H9 (cell line): ENCODE measurements around the gene SMIM23. TPM values are rescaled to one million over a fixed set of nuclear protein-coding genes. Genes with fewer than 3 reads are reported as not detected.

Experiments used
- DNase-seq: peaks from one replicate; pipeline ENCODE4 v3.0.0-alpha.2; 2017
- H2AFZ ChIP-seq: one replicate; pipeline ENCODE4 v1.6.1; 2013; ENCODE audit warnings: mild to moderate bottlenecking, low read length, control low read depth, moderate library complexity
- H2AK5ac ChIP-seq: 2 replicates; pipeline ENCODE4 v1.6.1; 2013; ENCODE audit warnings: low read length, control low read depth, mixed read lengths; ENCODE audit not compliant: insufficient read length
- H2BK120ac ChIP-seq: one replicate; pipeline ENCODE4 v1.6.1; 2013; ENCODE audit warnings: low read depth, mild to moderate bottlenecking, low read length, control low read depth, inconsistent platforms; ENCODE audit not compliant: poor library complexity, severe bottlenecking
- H2BK12ac ChIP-seq: 2 replicates; pipeline ENCODE4 v1.6.1; 2013; ENCODE audit warnings: low read length, control low read depth, mixed read lengths, low read depth; ENCODE audit not compliant: insufficient read length
- H2BK15ac ChIP-seq: 2 replicates; pipeline ENCODE4 v1.6.1; 2013; ENCODE audit warnings: low read depth, low read length, control low read depth
- H2BK20ac ChIP-seq: one replicate; pipeline ENCODE4 v1.6.1; 2013; ENCODE audit warnings: low read depth, mild to moderate bottlenecking, low read length, control low read depth, inconsistent platforms; ENCODE audit not compliant: poor library complexity, severe bottlenecking
- H2BK5ac ChIP-seq: 2 replicates; pipeline ENCODE4 v1.6.1; 2013; ENCODE audit warnings: low read length, control low read depth, mixed read lengths; ENCODE audit not compliant: insufficient read length
- H3K14ac ChIP-seq: 2 replicates; pipeline ENCODE4 v1.6.1; 2013; ENCODE audit warnings: low read length, control low read depth; ENCODE audit not compliant: insufficient read depth
- H3K18ac ChIP-seq: 2 replicates; pipeline ENCODE4 v1.6.1; 2013; ENCODE audit warnings: low read depth, mild to moderate bottlenecking, mixed read lengths, low read length, control low read depth; ENCODE audit not compliant: insufficient read length
- H3K23ac ChIP-seq: 2 replicates; pipeline ENCODE4 v1.6.1; 2013; ENCODE audit warnings: low read length, control low read depth, mixed read lengths, low read depth; ENCODE audit not compliant: insufficient read length
- H3K23me2 ChIP-seq: 2 replicates; pipeline ENCODE4 v1.6.1; 2013; ENCODE audit warnings: low read depth, mild to moderate bottlenecking, mixed read lengths, low read length, control low read depth; ENCODE audit not compliant: insufficient read length, poor library complexity, severe bottlenecking
- H3K27ac ChIP-seq: 2 replicates; pipeline ENCODE4 v1.5.1; 2013; ENCODE audit warnings: low read length, control low read depth, mixed read lengths, low read depth; ENCODE audit not compliant: insufficient read length
- H3K27me3 ChIP-seq: 2 replicates; pipeline ENCODE4 v1.6.1; 2013; ENCODE audit warnings: low read length, control low read depth, inconsistent platforms; ENCODE audit not compliant: insufficient read depth
- H3K4ac ChIP-seq: 2 replicates; pipeline ENCODE4 v1.6.1; 2013; ENCODE audit warnings: low read depth, mild to moderate bottlenecking, control low read depth, inconsistent platforms, low read length, moderate library complexity
- H3K4me1 ChIP-seq: 2 replicates; pipeline ENCODE4 v1.6.1; 2013; ENCODE audit warnings: low read length, control low read depth, inconsistent platforms; ENCODE audit not compliant: insufficient read depth
- H3K4me2 ChIP-seq: 2 replicates; pipeline ENCODE4 v1.6.1; 2013; ENCODE audit warnings: low read length, control low read depth, mixed read lengths; ENCODE audit not compliant: insufficient read length, insufficient read depth
- H3K56ac ChIP-seq: 2 replicates; pipeline ENCODE4 v1.6.1; 2013; ENCODE audit warnings: low read depth, mild to moderate bottlenecking, mixed read lengths, low read length, control low read depth; ENCODE audit not compliant: insufficient read length
- H3K79me1 ChIP-seq: 2 replicates; pipeline ENCODE4 v1.6.1; 2013; ENCODE audit warnings: low read depth, mild to moderate bottlenecking, moderate library complexity, low read length, control low read depth, inconsistent platforms; ENCODE audit not compliant: insufficient read depth, poor library complexity, severe bottlenecking
- H3K79me2 ChIP-seq: 2 replicates; pipeline ENCODE4 v1.6.1; 2013; ENCODE audit warnings: low read length, control low read depth, inconsistent platforms; ENCODE audit not compliant: insufficient read depth
- H3K9ac ChIP-seq: 2 replicates; pipeline ENCODE4 v1.6.1; 2013; ENCODE audit warnings: low read length, control low read depth, mixed read lengths; ENCODE audit not compliant: insufficient read length; ENCODE audit errors: extremely low read depth
- H3K9me3 ChIP-seq: one replicate; pipeline ENCODE4 v1.6.1; 2013; ENCODE audit warnings: low read depth, low read length, inconsistent platforms; ENCODE audit not compliant: control insufficient read depth
- H3T11ph ChIP-seq: one replicate; pipeline ENCODE4 v1.6.1; 2013; ENCODE audit warnings: mild to moderate bottlenecking, low read length, control low read depth, inconsistent platforms
- H4K20me1 ChIP-seq: one replicate; pipeline ENCODE4 v1.6.1; 2013; ENCODE audit not compliant: control insufficient read depth, insufficient read length, insufficient read depth
- H4K5ac ChIP-seq: 2 replicates; pipeline ENCODE4 v1.6.1; 2013; ENCODE audit warnings: low read depth, mild to moderate bottlenecking, mixed read lengths, low read length, control low read depth; ENCODE audit not compliant: insufficient read length
- H4K8ac ChIP-seq: replicated peaks from 2 replicates; pipeline ENCODE4 v1.6.1; 2013; ENCODE audit warnings: low read length, control low read depth, mixed read lengths, low read depth; ENCODE audit not compliant: insufficient read length
- H4K91ac ChIP-seq: 2 replicates; pipeline ENCODE4 v1.6.1; 2013; ENCODE audit warnings: low read depth, mild to moderate bottlenecking, moderate library complexity, mixed read lengths, low read length, control low read depth; ENCODE audit not compliant: insufficient read length
- H3K27ac Mint-ChIP-seq, 3 experiments: 2 replicates in 2 of 3; 3 replicates in 1 of 3; pipeline ENCODE4 v1.8.0; 2020 to 2021; ENCODE audit warnings: mixed read lengths in 3 of 3, mild to moderate bottlenecking in 1 of 3, moderate library complexity in 1 of 3
- H3K27me3 Mint-ChIP-seq: 2 replicates; pipeline ENCODE4 v1.8.0; 2021; ENCODE audit warnings: low read depth, mild to moderate bottlenecking, moderate library complexity, mixed read lengths
- H3K36me3 Mint-ChIP-seq, 3 experiments: 2 replicates in 2 of 3; 3 replicates in 1 of 3; pipeline ENCODE4 v1.8.0; 2020 to 2021; ENCODE audit warnings: low read depth in 3 of 3, mixed read lengths in 3 of 3; ENCODE audit not compliant: insufficient read depth in 1 of 3
- H3K4me1 Mint-ChIP-seq, 2 experiments: 2 replicates each; pipeline ENCODE4 v1.8.0; 2020; ENCODE audit warnings: mixed read lengths in 2 of 2
- H3K4me3 Mint-ChIP-seq, 2 experiments: 2 replicates in 1 of 2; 3 replicates in 1 of 2; pipeline ENCODE4 v1.8.0; 2020 to 2021; ENCODE audit warnings: mild to moderate bottlenecking in 2 of 2, mixed read lengths in 2 of 2, moderate library complexity in 1 of 2
- H3K9me3 Mint-ChIP-seq, 2 experiments: 2 replicates in 1 of 2; 3 replicates in 1 of 2; pipeline ENCODE4 v1.8.0; 2020; ENCODE audit warnings: mild to moderate bottlenecking in 2 of 2, mixed read lengths in 2 of 2, moderate library complexity in 1 of 2
- WGBS: extraction: QIAGEN DNeasy Blood & Tissue Kit; methylation state at CpG from one replicate; pipeline ENCODE4 v1.1.7; 2013; ENCODE audit warnings: missing lambda C conversion rate, low lambda C conversion rate, mixed read lengths; ENCODE audit not compliant: insufficient read length; ENCODE audit errors: extremely low coverage; 5-methylcytosine and 5-hydroxymethylcytosine counted together
- total RNA-seq: library from RNA; stranded (reverse); gene quantifications from 2 replicates; pipeline ENCODE4 v1.2.1, GENCODE V29; 2021
- TF ChIP-seq, protein P1 (sequence below): fragments of 200-600 bp; sonication (generic); conservative IDR thresholded peaks from 3 replicates; pipeline ENCODE4 v1.8.0; 2021; ENCODE audit warnings: antibody characterized with exemption, mild to moderate bottlenecking

Gene SMIM23
- total RNA-seq, 1 experiment from 2014 or later = not detected

DNA sequence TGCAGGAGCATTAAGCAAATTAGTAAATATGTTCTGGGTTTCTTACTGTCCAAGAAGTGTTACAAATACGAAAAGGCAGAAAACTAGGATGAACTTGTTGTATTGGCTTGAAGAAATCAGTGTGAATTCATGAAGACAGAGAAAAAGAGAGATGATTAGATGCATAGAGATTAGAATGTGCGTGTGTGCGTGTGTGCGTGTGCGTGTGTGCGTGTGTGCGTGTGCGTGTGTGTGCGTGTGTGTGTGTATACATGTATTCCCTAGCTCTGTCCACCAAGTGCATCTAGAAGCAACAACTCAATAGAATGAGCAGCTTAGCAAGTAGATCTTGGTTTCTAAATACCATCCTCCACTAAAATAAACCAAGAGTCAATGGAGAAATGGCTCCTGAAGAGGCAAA, 41.5 kb downstream of the SMIM23 start:
- Histone ChIP-seq H2BK12ac (no peak overlapping the region), H2BK15ac (no peak overlapping the region), H3K4ac (no peak overlapping the region), H2AK5ac (no peak overlapping the region), H3K79me1 (no peaks in the 10 kb centered on the region), H3T11ph (no peak overlapping the region), H3K4me1 (no peaks in the 10 kb centered on the region), H4K20me1 (no peaks in the 10 kb centered on the region), H4K91ac (no peak overlapping the region), H3K27me3 (no peaks in the 10 kb centered on the region), H2BK20ac (no peak overlapping the region), H3K56ac (no peak overlapping the region), H3K4me2 (no peak overlapping the region), H2AFZ (no peak overlapping the region), H2BK5ac (no peak overlapping the region), H3K79me2 (no peaks in the 10 kb centered on the region), H4K5ac (no peak overlapping the region), H3K23ac (no peak overlapping the region), H3K18ac (no peak overlapping the region), H3K9me3 (no peaks in the 10 kb centered on the region), H3K23me2 (no peaks in the 10 kb centered on the region), H3K27ac (no peak overlapping the region), H3K14ac (no peak overlapping the region), H2BK120ac (no peak overlapping the region), H4K8ac (no peak overlapping the region), H3K9ac (no peak overlapping the region)
- Mint-ChIP-seq H3K4me1 (peaks cover 3% of the 10 kb centered on the region in 2 experiments), H3K9me3 (peaks cover 2 to 8% of the 10 kb centered on the region in 2 experiments; a peak in 4 of 5 replicates), H3K27ac (no peak overlapping the region), H3K27me3 (peaks cover 7% of the 10 kb centered on the region), H3K36me3 (peaks cover 0 to 4% (median 3%) of the 10 kb centered on the region in 3 experiments; a peak in 2 of 7 replicates), H3K4me3 (no peak overlapping the region)
- no peak for DNase-seq
- WGBS = 100% methylated on average over 2 of the region's 9 CpGs
- TF ChIP-seq, protein P1, sequence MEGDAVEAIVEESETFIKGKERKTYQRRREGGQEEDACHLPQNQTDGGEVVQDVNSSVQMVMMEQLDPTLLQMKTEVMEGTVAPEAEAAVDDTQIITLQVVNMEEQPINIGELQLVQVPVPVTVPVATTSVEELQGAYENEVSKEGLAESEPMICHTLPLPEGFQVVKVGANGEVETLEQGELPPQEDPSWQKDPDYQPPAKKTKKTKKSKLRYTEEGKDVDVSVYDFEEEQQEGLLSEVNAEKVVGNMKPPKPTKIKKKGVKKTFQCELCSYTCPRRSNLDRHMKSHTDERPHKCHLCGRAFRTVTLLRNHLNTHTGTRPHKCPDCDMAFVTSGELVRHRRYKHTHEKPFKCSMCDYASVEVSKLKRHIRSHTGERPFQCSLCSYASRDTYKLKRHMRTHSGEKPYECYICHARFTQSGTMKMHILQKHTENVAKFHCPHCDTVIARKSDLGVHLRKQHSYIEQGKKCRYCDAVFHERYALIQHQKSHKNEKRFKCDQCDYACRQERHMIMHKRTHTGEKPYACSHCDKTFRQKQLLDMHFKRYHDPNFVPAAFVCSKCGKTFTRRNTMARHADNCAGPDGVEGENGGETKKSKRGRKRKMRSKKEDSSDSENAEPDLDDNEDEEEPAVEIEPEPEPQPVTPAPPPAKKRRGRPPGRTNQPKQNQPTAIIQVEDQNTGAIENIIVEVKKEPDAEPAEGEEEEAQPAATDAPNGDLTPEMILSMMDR = no peak
